ENCODE measurements around the gene GRM7. TPM values are rescaled to one million over a fixed set of nuclear protein-coding genes. Genes with fewer than 3 reads are reported as not detected.

The GRM7 gene
- total and polyA plus RNA-seq, 2 of the 4 experiments (the other 2 are of a cell fraction): not detected

DNA sequence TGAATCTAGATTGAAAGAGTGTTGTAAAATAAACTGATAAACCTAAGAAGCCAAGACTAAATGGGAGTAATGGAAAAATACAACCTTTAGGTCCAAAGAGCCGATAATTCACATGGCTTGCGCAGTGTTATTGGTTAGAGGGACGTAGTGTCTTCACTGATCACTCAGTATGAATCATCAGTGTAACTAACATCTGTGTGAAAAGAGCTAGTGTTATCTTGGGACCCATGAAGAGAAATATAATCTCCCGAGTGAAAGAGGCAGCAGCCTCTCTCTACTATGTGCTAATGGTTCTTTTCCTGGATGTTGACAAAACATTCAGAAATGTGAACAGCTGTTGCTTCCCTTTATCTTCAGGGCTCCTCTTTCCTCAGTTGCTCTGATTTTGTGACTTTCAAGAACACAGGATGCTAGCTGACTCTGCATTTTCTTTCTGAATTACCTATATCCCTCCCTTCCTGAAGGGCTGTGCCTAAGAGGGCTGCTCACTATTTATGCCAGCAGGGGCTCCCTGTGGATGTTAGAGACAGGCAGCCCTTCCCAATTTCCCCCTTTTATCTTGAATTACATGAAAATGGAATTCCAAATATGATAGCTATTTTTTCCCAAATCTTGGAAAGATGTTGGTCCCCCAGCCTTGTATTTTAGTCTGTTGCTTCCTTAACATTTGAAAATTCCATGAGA is 128.8 kb downstream of the GRM7 start:
- no peak overlapping the region for H3K4me3 ChIP-seq (ENCODE audit: insufficient read depth, low read depth, low read length)
- peaks cover 14% of the 10 kb centered on the region for H3K9me3 ChIP-seq (ENCODE audit: control insufficient read depth, insufficient read depth, low read length)
- H3K27ac ChIP-seq (ENCODE audit: insufficient read depth, low read length): no peak overlapping the region
- no peak overlapping the region for H3K23ac ChIP-seq (ENCODE audit: low read depth, low read length)
- no peak overlapping the region for H4K5ac ChIP-seq (ENCODE audit: low read depth, low read length)
- no peak overlapping the region for H2AFZ ChIP-seq (replicated peaks; ENCODE audit: low read length, poor library complexity)
- ATAC-seq (ENCODE audit: low read depth): no peak
- H3K27me3 ChIP-seq (ENCODE audit: control insufficient read depth, insufficient read depth, low read length): no peaks in the 10 kb centered on the region
- no peaks in the 10 kb centered on the region for H3K4me1 ChIP-seq (ENCODE audit: control insufficient read depth, insufficient read depth, low read length)
- no peak for DNase-seq
- no peak overlapping the region for H3K9ac ChIP-seq (ENCODE audit: low read depth, low read length)
- no peak overlapping the region for H3K4me2 ChIP-seq (ENCODE audit: low read depth, low read length)
- no peak overlapping the region for H2BK15ac ChIP-seq (ENCODE audit: low read depth, low read length)
- H4K91ac ChIP-seq (ENCODE audit: insufficient read depth, low read depth, low read length): no peak overlapping the region
- H2BK20ac ChIP-seq (ENCODE audit: low read depth, low read length): no peak overlapping the region
- no peaks in the 10 kb centered on the region for H4K20me1 ChIP-seq (ENCODE audit: insufficient read depth, low read length)
- H2BK120ac ChIP-seq (ENCODE audit: low read depth, low read length): no peak overlapping the region
- POLR2A ChIA-PET (ENCODE audit: unreplicated experiment): no interaction called here
- TF ChIP-seq MAFK (IDR thresholded peaks at IDR 0.05; ENCODE audit: low read depth, low read length) (no peak), RAD21 (IDR thresholded peaks at IDR 0.05; ENCODE audit: low read length) (no peak), BHLHE40 (IDR thresholded peaks at IDR 0.05; ENCODE audit: low read depth, low read length) (no peak), RCOR1 (IDR thresholded peaks at IDR 0.05; ENCODE audit: insufficient replicate concordance, low read length) (no peak), NFE2L2 (IDR thresholded peaks at IDR 0.05; ENCODE audit: low read depth, low read length) (no peak), POLR2A (IDR thresholded peaks at IDR 0.05; ENCODE audit: low read depth, low read length) (no peak), CHD1 (IDR thresholded peaks at IDR 0.05; ENCODE audit: low read depth, low read length) (no peak), MAZ (IDR thresholded peaks at IDR 0.05; ENCODE audit: borderline replicate concordance, low read depth, low read length) (no peak)
- TF ChIP-seq, protein P1, sequence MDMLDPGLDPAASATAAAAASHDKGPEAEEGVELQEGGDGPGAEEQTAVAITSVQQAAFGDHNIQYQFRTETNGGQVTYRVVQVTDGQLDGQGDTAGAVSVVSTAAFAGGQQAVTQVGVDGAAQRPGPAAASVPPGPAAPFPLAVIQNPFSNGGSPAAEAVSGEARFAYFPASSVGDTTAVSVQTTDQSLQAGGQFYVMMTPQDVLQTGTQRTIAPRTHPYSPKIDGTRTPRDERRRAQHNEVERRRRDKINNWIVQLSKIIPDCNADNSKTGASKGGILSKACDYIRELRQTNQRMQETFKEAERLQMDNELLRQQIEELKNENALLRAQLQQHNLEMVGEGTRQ (IDR thresholded peaks at IDR 0.05; ENCODE audit: low read depth, low read length): no peak
- TF ChIP-seq, protein P2, sequence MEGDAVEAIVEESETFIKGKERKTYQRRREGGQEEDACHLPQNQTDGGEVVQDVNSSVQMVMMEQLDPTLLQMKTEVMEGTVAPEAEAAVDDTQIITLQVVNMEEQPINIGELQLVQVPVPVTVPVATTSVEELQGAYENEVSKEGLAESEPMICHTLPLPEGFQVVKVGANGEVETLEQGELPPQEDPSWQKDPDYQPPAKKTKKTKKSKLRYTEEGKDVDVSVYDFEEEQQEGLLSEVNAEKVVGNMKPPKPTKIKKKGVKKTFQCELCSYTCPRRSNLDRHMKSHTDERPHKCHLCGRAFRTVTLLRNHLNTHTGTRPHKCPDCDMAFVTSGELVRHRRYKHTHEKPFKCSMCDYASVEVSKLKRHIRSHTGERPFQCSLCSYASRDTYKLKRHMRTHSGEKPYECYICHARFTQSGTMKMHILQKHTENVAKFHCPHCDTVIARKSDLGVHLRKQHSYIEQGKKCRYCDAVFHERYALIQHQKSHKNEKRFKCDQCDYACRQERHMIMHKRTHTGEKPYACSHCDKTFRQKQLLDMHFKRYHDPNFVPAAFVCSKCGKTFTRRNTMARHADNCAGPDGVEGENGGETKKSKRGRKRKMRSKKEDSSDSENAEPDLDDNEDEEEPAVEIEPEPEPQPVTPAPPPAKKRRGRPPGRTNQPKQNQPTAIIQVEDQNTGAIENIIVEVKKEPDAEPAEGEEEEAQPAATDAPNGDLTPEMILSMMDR (conservative IDR thresholded peaks at IDR 0.05; ENCODE audit: low read depth, low read length): no peak
- TF ChIP-seq, protein P3, sequence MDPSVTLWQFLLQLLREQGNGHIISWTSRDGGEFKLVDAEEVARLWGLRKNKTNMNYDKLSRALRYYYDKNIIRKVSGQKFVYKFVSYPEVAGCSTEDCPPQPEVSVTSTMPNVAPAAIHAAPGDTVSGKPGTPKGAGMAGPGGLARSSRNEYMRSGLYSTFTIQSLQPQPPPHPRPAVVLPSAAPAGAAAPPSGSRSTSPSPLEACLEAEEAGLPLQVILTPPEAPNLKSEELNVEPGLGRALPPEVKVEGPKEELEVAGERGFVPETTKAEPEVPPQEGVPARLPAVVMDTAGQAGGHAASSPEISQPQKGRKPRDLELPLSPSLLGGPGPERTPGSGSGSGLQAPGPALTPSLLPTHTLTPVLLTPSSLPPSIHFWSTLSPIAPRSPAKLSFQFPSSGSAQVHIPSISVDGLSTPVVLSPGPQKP (IDR thresholded peaks at IDR 0.05; ENCODE audit: borderline replicate concordance, low read depth, low read length): no peak
- H3K36me3 ChIP-seq (ENCODE audit: control insufficient read depth, insufficient read depth, low read length): no peaks in the 10 kb centered on the region
- H3K9me1 ChIP-seq (ENCODE audit: insufficient read depth, low read length): no peaks in the 10 kb centered on the region
- dilution Hi-C loops (cut with HindIII; ENCODE audit: low sequenced_read_pairs, unreplicated experiment): no loop called here
- in situ Hi-C loops (cut with MboI; ENCODE audit: low sequenced_read_pairs): no loop called here
- H2AK5ac ChIP-seq (ENCODE audit: low read depth, low read length): no peak overlapping the region
- no peak overlapping the region for H4K8ac ChIP-seq (ENCODE audit: low read depth in 2 of 2, low read length in 2 of 2)
- H2BK5ac ChIP-seq (ENCODE audit: low read depth, low read length, poor library complexity, severe bottlenecking): no peak overlapping the region
- no peak overlapping the region for H2AK9ac ChIP-seq (replicated peaks; ENCODE audit: low read depth, low read length, poor library complexity)
- no TSS peak for BruUV-seq (replicated peaks)
- H3K18ac ChIP-seq (ENCODE audit: low read depth, low read length): no peak overlapping the region
- WGBS, 2 experiments (ENCODE audit: extremely low coverage in 2 of 2, insufficient read length in 1 of 2): no CpG with 5 or more reads among the region's 4 CpGs
- H3K14ac ChIP-seq (replicated peaks; ENCODE audit: low read depth, low read length): no peak overlapping the region
- H3K4ac ChIP-seq (ENCODE audit: low read depth, low read length): no peak overlapping the region
- CTCF ChIA-PET: no interaction called here
- no peak overlapping the region for H3K56ac ChIP-seq (ENCODE audit: extremely low read depth, insufficient read depth, low read length)
- intact Hi-C loops (cut with micrococcal nuclease): no loop called here
- no peaks in the 10 kb centered on the region for H3K79me1 ChIP-seq (ENCODE audit: low read depth in 1 of 2, low read length in 2 of 2)

Measured in IMR-90 (cell line).